Fibroblast of lung (primary cell): ENCODE data around the gene PRRT2. TPM values are rescaled to one million over a fixed set of nuclear protein-coding genes. Genes with fewer than 3 reads are reported as not detected.
"Not testable (repeated sequence)": the region's sequence is repeated elsewhere in the genome, so short reads cannot be mapped to it uniquely, and the experiment has no call there.

Experiments
- DNase-seq, 2 donors: peaks; one replicate each; pipeline versions ENCODE4 v3.0.0 to v3.0.0-alpha.2; 2010; ENCODE audit warnings: low read depth in 2 of 2
- H2AFZ ChIP-seq: 2 replicates; pipeline ENCODE4 v1.5.1; 2012; ENCODE audit warnings: low read length, control low read depth, inconsistent platforms
- H3K27ac ChIP-seq: 2 replicates; pipeline ENCODE4 v1.5.1; 2011; ENCODE audit warnings: low read length, control low read depth; ENCODE audit not compliant: insufficient read depth
- H3K27me3 ChIP-seq: 2 replicates; pipeline ENCODE4 v1.5.1; 2011; ENCODE audit warnings: mild to moderate bottlenecking, low read length; ENCODE audit not compliant: control insufficient read depth, insufficient read depth
- H3K36me3 ChIP-seq: 2 replicates; pipeline ENCODE4 v1.5.1; 2011; ENCODE audit warnings: low read length; ENCODE audit not compliant: control insufficient read depth, insufficient read depth
- H3K4me1 ChIP-seq: 2 replicates; pipeline ENCODE4 v1.5.1; 2011; ENCODE audit warnings: low read length; ENCODE audit not compliant: control insufficient read depth, insufficient read depth; ENCODE audit errors: extremely low read depth
- H3K4me2 ChIP-seq: 2 replicates; pipeline ENCODE4 v1.5.1; 2011; ENCODE audit warnings: low read length, control low read depth; ENCODE audit not compliant: insufficient read depth; ENCODE audit errors: extremely low read depth
- H3K4me3 ChIP-seq, 4 experiments: fragments of 200-600 bp in 1 of 4; sonication (generic) in 1 of 4; replicated peaks in 1 of 4; 2 replicates each; pipeline ENCODE4 v1.5.1; 2011 to 2016; ENCODE audit warnings: low read length in 4 of 4, low read depth in 3 of 4, mild to moderate bottlenecking in 3 of 4, control low read depth in 2 of 4, inconsistent platforms in 1 of 4, mixed read lengths in 1 of 4; ENCODE audit not compliant: insufficient read depth in 1 of 4; ENCODE audit errors: control extremely low read depth in 1 of 4
- H3K79me2 ChIP-seq: 2 replicates; pipeline ENCODE4 v1.5.1; 2012; ENCODE audit warnings: mild to moderate bottlenecking, low read length, inconsistent platforms; ENCODE audit not compliant: control insufficient read depth, insufficient read depth
- H3K9ac ChIP-seq: 2 replicates; pipeline ENCODE4 v1.5.1; 2011; ENCODE audit warnings: mild to moderate bottlenecking, low read length, control low read depth; ENCODE audit not compliant: insufficient read depth
- H3K9me3 ChIP-seq: 2 replicates; pipeline ENCODE4 v1.5.1; 2012; ENCODE audit warnings: low read depth, low read length; ENCODE audit not compliant: control insufficient read depth, insufficient read depth
- H4K20me1 ChIP-seq: 2 replicates; pipeline ENCODE4 v1.5.1; 2011; ENCODE audit warnings: low read length; ENCODE audit not compliant: control insufficient read depth, insufficient read depth; ENCODE audit errors: extremely low read depth
- CTCF ChIP-seq, 2 donors: IDR thresholded peaks in 1 of 2; conservative IDR thresholded peaks in 1 of 2; 1 replicate in 1 of 2; 2 replicates in 1 of 2; pipeline ENCODE4 v1.5.1; 2011 to 2012; ENCODE audit warnings: low read length in 2 of 2, control low read depth in 1 of 2, inconsistent platforms in 1 of 2, low read depth in 1 of 2, mild to moderate bottlenecking in 1 of 2
- EZH2 ChIP-seq: IDR thresholded peaks from 2 replicates; pipeline ENCODE4 v1.5.1; 2012; ENCODE audit warnings: low read length, control low read depth, mild to moderate bottlenecking; ENCODE audit errors: missing control alignments
- polyA plus RNA-seq, 2 donors: library from polyadenylated mRNA; depleted of rRNA in 1 of 2; stranded (reverse) in 1 of 2; unstranded in 1 of 2; fragments of >200 nt; gene quantifications; 2 replicates each; pipeline ENCODE4 v1.2.1, GENCODE V29; 2011 to 2012; ENCODE audit warnings: missing spikeins in 1 of 2
- total RNA-seq: library from RNA; depleted of rRNA; stranded (reverse); fragments of >200 nt; gene quantifications from 2 replicates; pipeline ENCODE4 v1.2.1, GENCODE V29; 2014

Gene PRRT2
- total and polyA plus RNA-seq, 2 donors (not counting 1 experiment from before 2014, with no cell fraction given) = 1.3 to 2.1 TPM

DNA sequence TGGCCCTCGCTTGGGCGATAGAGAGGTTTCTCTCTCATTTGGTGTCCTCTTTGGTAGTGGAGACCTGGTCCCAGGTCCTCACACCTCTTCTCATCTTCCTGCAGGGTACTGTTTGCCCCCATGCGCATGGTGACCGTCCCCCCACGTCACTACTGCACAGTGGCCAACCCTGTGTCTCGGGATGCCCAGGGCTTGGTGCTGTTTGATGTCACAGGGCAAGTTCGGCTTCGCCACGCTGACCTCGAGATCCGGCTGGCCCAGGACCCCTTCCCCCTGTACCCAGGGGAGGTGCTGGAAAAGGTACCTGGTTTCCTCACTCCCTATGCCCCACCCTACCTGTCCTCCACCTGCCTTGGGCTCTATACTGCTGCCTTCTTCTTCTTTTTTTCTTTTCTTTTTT, 18.8 kb downstream of the PRRT2 start:
- Histone ChIP-seq H3K79me2 (peaks cover 58% of the 10 kb centered on the region), H3K9me3 (no peaks in the 10 kb centered on the region), H4K20me1 (no peaks in the 10 kb centered on the region), H3K4me1 (peaks cover 9% of the 10 kb centered on the region), H3K9ac (no peak overlapping the region), H3K4me2 (no peak overlapping the region), H3K36me3 (peaks cover 32% of the 10 kb centered on the region), H3K4me3 (no peak overlapping the region), H3K27ac (no peak overlapping the region), H2AFZ (no peak overlapping the region), H3K27me3 (no peaks in the 10 kb centered on the region)
- no peak for TF ChIP-seq EZH2
- no peak for TF ChIP-seq CTCF (conservative IDR thresholded peaks at IDR 0.05 in 1 of 2, IDR thresholded peaks at IDR 0.05 in 1 of 2; ENCODE audit: low read depth in 1 of 2, low read length in 2 of 2)
- no peak for DNase-seq

- Histone ChIP-seq H3K36me3 (peaks cover 31% of the 10 kb centered on the region), H3K4me3 (no peak overlapping the region), H3K9ac (no peak overlapping the region), H3K4me1 (peaks cover 4% of the 10 kb centered on the region), H2AFZ (no peak overlapping the region), H3K27ac (no peak overlapping the region), H3K79me2 (peaks cover 51% of the 10 kb centered on the region), H3K9me3 (no peaks in the 10 kb centered on the region), H3K4me2 (no peak overlapping the region), H3K27me3 (no peaks in the 10 kb centered on the region), H4K20me1 (no peaks in the 10 kb centered on the region)
- no peak for DNase-seq
- no peak for TF ChIP-seq EZH2
- no peak for TF ChIP-seq CTCF (conservative IDR thresholded peaks at IDR 0.05 in 1 of 2, IDR thresholded peaks at IDR 0.05 in 1 of 2; ENCODE audit: low read depth in 1 of 2, low read length in 2 of 2)
Measured at GRCh38 chr16:29831490-29831889, 19.5 kb downstream of the PRRT2 start.

DNA sequence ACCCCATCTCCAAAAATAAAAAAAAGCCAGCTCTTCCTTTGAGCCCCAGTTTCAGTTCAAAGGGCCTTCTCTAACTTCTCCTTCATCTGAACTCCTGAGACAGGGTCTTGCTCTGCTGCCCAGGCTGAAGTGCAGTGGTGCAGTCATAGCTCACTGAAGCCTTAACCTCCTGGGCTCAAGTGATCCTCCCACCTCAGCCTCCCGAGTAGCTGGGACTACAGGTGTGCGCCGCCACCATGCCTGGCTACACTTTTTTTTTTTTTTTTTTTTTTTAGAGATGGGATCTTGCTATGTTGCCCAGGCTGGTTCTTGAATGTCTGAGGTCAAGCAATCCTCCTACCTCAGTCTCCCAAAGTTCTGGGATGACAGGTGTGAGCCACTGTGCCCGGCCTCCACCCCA, 21.2 kb downstream of the PRRT2 start:
- not testable (repeated sequence) for H3K27me3 ChIP-seq, H3K4me1 ChIP-seq, H3K4me3 ChIP-seq, H3K4me2 ChIP-seq, H3K9ac ChIP-seq, H4K20me1 ChIP-seq, H2AFZ ChIP-seq, H3K27ac ChIP-seq, DNase-seq, H3K9me3 ChIP-seq
- Histone ChIP-seq H3K79me2 (peaks cover 36% of the 10 kb centered on the region), H3K36me3 (peaks cover 40% of the 10 kb centered on the region)
